Measurements from ENCODE around the gene ST6GALNAC1.

GRCh38 chr17:76597156-76598003 is 46.2 kb downstream of the ST6GALNAC1 start:
- TF ChIP-seq FIP1L1 (IDR thresholded peaks at IDR 0.05; ENCODE audit: borderline replicate concordance, insufficient read depth, low read depth, low read length) (no peak), FOXM1 (CRISPR knock-in tag; IDR thresholded peaks at IDR 0.05) (no peak), KLF11 (CRISPR knock-in tag; IDR thresholded peaks at IDR 0.05) (no peak), CTCF (CRISPR knock-in tag; IDR thresholded peaks at IDR 0.05) (no peak), JUND (CRISPR knock-in tag; IDR thresholded peaks at IDR 0.05) (peak; percentile 34; the same call in 1 of the 2 replicates), NFYB (CRISPR knock-in tag; IDR thresholded peaks at IDR 0.05) (no peak), FOXA3 (CRISPR knock-in tag; IDR thresholded peaks at IDR 0.05) (peak; percentile 28; the same call in 1 of the 2 replicates), KLF9 (CRISPR knock-in tag; IDR thresholded peaks at IDR 0.05; ENCODE audit: low read depth) (no peak), ZBTB21 (CRISPR knock-in tag; IDR thresholded peaks at IDR 0.05) (no peak), DNMT1 (CRISPR knock-in tag; IDR thresholded peaks at IDR 0.05) (no peak), PRDM15 (CRISPR knock-in tag; IDR thresholded peaks at IDR 0.05) (no peak)

All from HepG2 (cell line).